ENCODE measurements around the gene NELFB.

DNA sequence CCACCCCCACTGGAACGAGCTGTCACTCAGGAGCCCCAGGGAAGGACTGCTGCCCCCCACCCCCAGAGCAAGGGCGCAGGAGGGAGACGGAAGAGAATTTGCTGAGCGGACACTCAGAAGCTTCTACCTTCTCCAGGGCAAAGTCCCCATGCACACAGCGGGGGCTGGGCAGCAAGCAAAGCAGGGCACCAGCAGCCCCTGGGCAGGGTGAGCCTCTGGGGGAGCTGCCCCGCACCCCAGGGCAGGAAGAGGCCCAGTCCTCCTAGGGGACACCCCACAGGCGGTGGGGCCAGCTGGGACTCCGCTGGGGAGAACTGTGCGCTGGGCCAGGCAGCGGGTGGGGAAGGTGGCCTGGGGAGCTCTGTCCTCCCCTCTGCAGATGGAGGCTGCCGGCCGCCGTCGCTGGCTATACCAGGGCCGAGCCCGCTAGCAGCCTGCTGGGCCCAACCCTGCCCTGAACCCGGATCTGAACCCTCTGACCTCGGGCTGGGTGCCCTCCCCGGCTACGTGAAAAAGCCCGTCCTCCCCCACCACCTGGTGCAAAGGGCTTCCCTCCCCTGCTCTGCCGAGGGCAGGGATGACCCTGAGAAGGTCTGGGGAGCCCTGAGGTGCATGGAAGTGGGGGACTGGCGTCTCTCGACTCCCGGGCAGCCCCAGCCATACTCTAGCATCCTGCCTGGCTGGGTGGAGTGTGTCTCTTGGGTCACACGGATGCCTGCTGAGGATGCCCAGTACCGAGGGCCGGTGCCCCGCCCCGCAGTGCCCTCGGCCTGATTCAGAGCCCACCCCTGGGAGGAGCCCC lies 25.0 kb upstream of the NELFB start:
- TF ChIP-seq, protein P1, sequence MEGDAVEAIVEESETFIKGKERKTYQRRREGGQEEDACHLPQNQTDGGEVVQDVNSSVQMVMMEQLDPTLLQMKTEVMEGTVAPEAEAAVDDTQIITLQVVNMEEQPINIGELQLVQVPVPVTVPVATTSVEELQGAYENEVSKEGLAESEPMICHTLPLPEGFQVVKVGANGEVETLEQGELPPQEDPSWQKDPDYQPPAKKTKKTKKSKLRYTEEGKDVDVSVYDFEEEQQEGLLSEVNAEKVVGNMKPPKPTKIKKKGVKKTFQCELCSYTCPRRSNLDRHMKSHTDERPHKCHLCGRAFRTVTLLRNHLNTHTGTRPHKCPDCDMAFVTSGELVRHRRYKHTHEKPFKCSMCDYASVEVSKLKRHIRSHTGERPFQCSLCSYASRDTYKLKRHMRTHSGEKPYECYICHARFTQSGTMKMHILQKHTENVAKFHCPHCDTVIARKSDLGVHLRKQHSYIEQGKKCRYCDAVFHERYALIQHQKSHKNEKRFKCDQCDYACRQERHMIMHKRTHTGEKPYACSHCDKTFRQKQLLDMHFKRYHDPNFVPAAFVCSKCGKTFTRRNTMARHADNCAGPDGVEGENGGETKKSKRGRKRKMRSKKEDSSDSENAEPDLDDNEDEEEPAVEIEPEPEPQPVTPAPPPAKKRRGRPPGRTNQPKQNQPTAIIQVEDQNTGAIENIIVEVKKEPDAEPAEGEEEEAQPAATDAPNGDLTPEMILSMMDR (IDR thresholded peaks at IDR 0.05): no peak
- TF ChIP-seq, protein P2, sequence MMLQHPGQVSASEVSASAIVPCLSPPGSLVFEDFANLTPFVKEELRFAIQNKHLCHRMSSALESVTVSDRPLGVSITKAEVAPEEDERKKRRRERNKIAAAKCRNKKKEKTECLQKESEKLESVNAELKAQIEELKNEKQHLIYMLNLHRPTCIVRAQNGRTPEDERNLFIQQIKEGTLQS (CRISPR knock-in tag; conservative IDR thresholded peaks at IDR 0.05): no peak
- TF ChIP-seq ZNF396 (CRISPR knock-in tag; IDR thresholded peaks at IDR 0.05; ENCODE audit: borderline replicate concordance) (no peak), ZNF263 (CRISPR knock-in tag; IDR thresholded peaks at IDR 0.05; ENCODE audit: low read depth) (no peak), NFATC4 (CRISPR knock-in tag; IDR thresholded peaks at IDR 0.05) (no peak), ETV6 (CRISPR knock-in tag; IDR thresholded peaks at IDR 0.05) (no peak), NR2C2 (CRISPR knock-in tag; IDR thresholded peaks at IDR 0.05) (no peak), SMAD4 (CRISPR knock-in tag; IDR thresholded peaks at IDR 0.05) (no peak)

Measured in WTC11 (cell line).